ENCODE data around the gene BCAS3.

Gene BCAS3

DNA sequence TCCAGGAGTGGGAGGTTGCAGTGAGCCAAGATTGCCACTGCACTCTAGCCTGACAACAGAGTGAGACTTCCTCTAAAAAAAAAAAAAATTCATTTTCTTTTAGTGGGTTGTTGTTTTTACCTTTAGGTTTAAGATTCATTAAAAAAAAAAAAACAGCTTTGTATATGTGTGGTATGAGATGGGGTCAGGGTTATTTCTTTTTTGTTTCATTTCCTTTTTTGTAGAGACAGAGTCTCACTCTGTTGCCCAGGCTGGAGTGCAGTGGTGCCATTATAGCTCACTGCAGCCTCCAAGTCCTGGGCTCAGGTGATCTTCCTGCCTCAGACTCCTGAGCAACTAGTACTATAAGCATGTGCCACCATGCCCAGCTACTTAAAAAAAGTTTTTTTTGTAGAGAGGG, 47.0 kb downstream of the BCAS3 start:
- TF ChIP-seq, protein P1, sequence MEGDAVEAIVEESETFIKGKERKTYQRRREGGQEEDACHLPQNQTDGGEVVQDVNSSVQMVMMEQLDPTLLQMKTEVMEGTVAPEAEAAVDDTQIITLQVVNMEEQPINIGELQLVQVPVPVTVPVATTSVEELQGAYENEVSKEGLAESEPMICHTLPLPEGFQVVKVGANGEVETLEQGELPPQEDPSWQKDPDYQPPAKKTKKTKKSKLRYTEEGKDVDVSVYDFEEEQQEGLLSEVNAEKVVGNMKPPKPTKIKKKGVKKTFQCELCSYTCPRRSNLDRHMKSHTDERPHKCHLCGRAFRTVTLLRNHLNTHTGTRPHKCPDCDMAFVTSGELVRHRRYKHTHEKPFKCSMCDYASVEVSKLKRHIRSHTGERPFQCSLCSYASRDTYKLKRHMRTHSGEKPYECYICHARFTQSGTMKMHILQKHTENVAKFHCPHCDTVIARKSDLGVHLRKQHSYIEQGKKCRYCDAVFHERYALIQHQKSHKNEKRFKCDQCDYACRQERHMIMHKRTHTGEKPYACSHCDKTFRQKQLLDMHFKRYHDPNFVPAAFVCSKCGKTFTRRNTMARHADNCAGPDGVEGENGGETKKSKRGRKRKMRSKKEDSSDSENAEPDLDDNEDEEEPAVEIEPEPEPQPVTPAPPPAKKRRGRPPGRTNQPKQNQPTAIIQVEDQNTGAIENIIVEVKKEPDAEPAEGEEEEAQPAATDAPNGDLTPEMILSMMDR (IDR thresholded peaks at IDR 0.05; ENCODE audit: low read depth, low read length): no peak
- Histone ChIP-seq H3K27me3 (no peaks in the 10 kb centered on the region), H3K9me3 (no peaks in the 10 kb centered on the region), H3K36me3 (no peaks in the 10 kb centered on the region), H3K4me3 (ENCODE audit: low read depth, low read length) (no peak overlapping the region), H3K4me1 (no peaks in the 10 kb centered on the region)
- no peak for DNase-seq

DNA sequence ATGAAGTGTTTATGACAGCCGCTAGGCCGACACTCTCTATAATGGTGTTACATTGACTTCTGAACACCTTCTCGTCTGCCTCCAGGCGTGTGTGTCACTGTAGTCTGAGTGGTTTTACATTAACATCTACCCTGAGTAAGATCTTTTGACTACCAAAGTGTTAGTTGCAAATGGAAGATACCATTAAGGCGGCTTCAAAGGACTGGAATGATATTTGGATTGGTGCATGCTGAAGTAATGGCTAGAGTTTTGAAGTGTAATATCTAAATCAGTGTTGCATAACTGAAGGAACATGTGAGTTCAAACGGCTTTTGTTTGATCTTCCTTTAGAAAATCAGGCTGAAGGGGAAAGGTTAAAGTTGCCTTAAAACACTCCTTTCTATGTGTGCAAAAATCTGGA, 52.2 kb downstream of the BCAS3 start:
- H3K36me3 ChIP-seq: no peaks in the 10 kb centered on the region
- no peaks in the 10 kb centered on the region for H3K27me3 ChIP-seq
- no peak overlapping the region for H3K4me3 ChIP-seq (ENCODE audit: low read depth, low read length)
- no peaks in the 10 kb centered on the region for H3K9me3 ChIP-seq
- H3K4me1 ChIP-seq: no peaks in the 10 kb centered on the region
- TF ChIP-seq, protein P1 (IDR thresholded peaks at IDR 0.05; ENCODE audit: low read depth, low read length): no peak
- DNase-seq: no peak

DNA sequence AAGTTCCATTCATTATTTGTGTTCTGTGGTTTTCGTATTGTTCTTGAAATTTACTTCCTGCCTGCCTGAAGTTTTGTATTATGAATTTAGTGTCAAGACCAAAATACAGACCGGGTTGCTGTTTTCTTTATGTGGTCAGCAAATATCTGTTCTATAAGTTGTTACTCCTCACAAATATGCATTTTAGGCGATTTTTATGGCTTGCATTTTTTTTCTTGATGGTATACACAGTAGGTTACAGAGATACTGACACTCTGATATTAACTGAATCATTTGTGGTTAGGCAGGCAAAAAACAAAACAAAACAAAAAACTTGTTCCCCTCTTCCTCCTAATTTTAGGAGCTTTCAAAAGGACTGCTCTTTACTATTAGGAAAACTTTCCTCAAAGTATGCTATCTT, 52.6 kb downstream of the BCAS3 start:
- TF ChIP-seq, protein P1 (IDR thresholded peaks at IDR 0.05; ENCODE audit: low read depth, low read length): no peak
- Histone ChIP-seq H3K27me3 (no peaks in the 10 kb centered on the region), H3K9me3 (no peaks in the 10 kb centered on the region), H3K36me3 (no peaks in the 10 kb centered on the region), H3K4me3 (ENCODE audit: low read depth, low read length) (no peak overlapping the region), H3K4me1 (no peaks in the 10 kb centered on the region)
- DNase-seq: no peak

DNA sequence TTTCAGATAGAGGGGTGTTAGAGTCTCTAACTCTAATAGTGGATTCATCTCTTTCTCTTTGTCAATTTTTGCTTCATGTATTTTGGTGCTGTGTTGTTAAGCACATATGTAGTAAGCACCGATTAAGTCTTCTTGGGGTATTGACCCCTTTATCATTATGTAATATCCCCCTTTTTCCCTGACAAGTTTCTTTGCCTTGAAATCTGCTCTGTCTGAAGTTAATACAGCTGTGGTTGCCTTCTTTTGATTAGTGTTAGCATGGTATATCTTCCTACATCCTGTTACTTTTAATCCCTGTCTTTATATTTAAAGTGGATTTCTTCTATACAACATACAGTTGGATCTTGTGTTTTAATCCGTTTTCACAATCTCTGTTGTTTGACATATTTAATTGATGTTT, 60.6 kb downstream of the BCAS3 start:
- no peaks in the 10 kb centered on the region for H3K36me3 ChIP-seq
- H3K4me3 ChIP-seq (ENCODE audit: low read depth, low read length): no peak overlapping the region
- H3K27me3 ChIP-seq: no peaks in the 10 kb centered on the region
- no peaks in the 10 kb centered on the region for H3K4me1 ChIP-seq
- DNase-seq: no peak
- TF ChIP-seq, protein P1 (IDR thresholded peaks at IDR 0.05; ENCODE audit: low read depth, low read length): no peak
- no peaks in the 10 kb centered on the region for H3K9me3 ChIP-seq

DNA sequence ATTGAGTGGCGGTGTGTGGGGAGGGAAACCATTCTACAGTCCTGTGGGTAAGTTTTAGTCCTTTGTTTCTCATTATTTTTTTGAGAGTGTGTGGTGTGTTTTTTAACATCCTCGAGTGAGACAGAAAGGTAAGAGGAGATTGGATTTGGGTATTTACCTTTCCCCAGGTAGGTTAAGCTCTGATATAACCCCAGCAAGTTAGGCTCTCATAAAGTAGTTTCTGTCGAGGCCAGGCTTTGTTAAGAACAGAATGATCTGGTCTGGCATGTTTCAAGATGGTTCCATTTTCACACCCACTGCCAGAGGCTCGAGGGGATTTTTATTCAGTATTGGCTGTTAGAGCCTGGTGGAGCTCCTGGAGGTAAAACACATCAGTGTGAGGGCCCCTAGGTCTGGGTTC, 62.9 kb downstream of the BCAS3 start:
- Histone ChIP-seq H3K36me3 (no peaks in the 10 kb centered on the region), H3K27me3 (no peaks in the 10 kb centered on the region), H3K4me3 (ENCODE audit: low read depth, low read length) (no peak overlapping the region), H3K9me3 (no peaks in the 10 kb centered on the region), H3K4me1 (no peaks in the 10 kb centered on the region)
- TF ChIP-seq, protein P1 (IDR thresholded peaks at IDR 0.05; ENCODE audit: low read depth, low read length): no peak
- no peak for DNase-seq

DNA sequence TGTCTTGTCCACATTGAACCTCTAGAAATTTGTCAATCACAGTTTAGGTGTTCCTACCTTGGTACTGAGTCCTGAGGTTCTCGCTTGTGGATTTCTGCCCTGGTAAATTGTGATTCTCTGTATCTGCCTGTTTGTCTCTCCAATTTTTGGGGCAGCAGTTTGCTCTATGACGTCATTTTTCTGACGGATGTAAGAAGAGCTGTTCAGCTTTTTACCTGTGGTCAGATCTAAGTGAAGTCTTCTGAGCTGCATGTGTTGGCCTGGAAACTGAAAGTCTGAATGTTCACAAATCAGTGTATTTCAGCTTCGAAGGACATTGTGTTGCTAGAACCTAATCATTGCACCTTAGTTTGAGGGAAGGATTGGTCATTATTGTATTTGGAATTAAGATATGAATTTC, 63.4 kb downstream of the BCAS3 start:
- Histone ChIP-seq H3K4me1 (no peaks in the 10 kb centered on the region), H3K27me3 (no peaks in the 10 kb centered on the region), H3K9me3 (no peaks in the 10 kb centered on the region), H3K4me3 (ENCODE audit: low read depth, low read length) (no peak overlapping the region), H3K36me3 (no peaks in the 10 kb centered on the region)
- TF ChIP-seq, protein P1 (IDR thresholded peaks at IDR 0.05; ENCODE audit: low read depth, low read length): no peak
- no peak for DNase-seq
